Activated CD4-positive, alpha-beta T cell treated with anti-CD3 and anti-CD28 coated beads for 1 hour (primary cell): ENCODE data around the gene MAPK1IP1L.
"Not testable (repeated sequence)": the region's sequence is repeated elsewhere in the genome, so short reads cannot be mapped to it uniquely, and the experiment has no call there.

Experiments
- DNase-seq: peaks from one replicate; pipeline ENCODE4 v3.0.0-alpha.2; 2020

MAPK1IP1L gene

GRCh38 chr14:55057919-55058318 lies 6.5 kb downstream of the MAPK1IP1L start:
- DNase-seq: no peak

GRCh38 chr14:55059333-55059732 lies 7.9 kb downstream of the MAPK1IP1L start:
- no peak for DNase-seq

- no peak for DNase-seq
These were observed 11.3 kb downstream of the MAPK1IP1L start for GRCh38 chr14:55062517-55063351.

GRCh38 chr14:55064896-55065295 lies 13.4 kb downstream of the MAPK1IP1L start:
- DNase-seq: not testable (repeated sequence)

GRCh38 chr14:55065411-55065810 lies 14.0 kb downstream of the MAPK1IP1L start:
- DNase-seq: no peak

GRCh38 chr14:55066223-55066622 lies 14.8 kb downstream of the MAPK1IP1L start:
- DNase-seq: no peak

GRCh38 chr14:55070981-55071411 lies 19.5 kb downstream of the MAPK1IP1L start:
- DNase-seq: no peak

GRCh38 chr14:55071870-55072640 lies 20.6 kb downstream of the MAPK1IP1L start:
- DNase-seq: no peak

GRCh38 chr14:55073856-55074255 lies 22.4 kb downstream of the MAPK1IP1L start:
- DNase-seq: no peak

- DNase-seq: no peak
These were observed 23.2 kb downstream of the MAPK1IP1L start for GRCh38 chr14:55074662-55075061.

- DNase-seq: no peak
These were observed 24.3 kb downstream of the MAPK1IP1L start for GRCh38 chr14:55075628-55076175.

- no peak for DNase-seq
These were observed 26.0 kb downstream of the MAPK1IP1L start for GRCh38 chr14:55077170-55078151.

- not testable (repeated sequence) for DNase-seq
These were observed 28.5 kb downstream of the MAPK1IP1L start for GRCh38 chr14:55079961-55080360.

GRCh38 chr14:55084401-55085059 lies 33.1 kb downstream of the MAPK1IP1L start:
- no peak for DNase-seq

GRCh38 chr14:55085060-55085660 lies 33.7 kb downstream of the MAPK1IP1L start:
- no peak for DNase-seq

GRCh38 chr14:55086938-55087337 lies 35.5 kb downstream of the MAPK1IP1L start:
- no peak for DNase-seq

- no peak for DNase-seq
These were observed 36.9 kb downstream of the MAPK1IP1L start for GRCh38 chr14:55088356-55088755.

GRCh38 chr14:55092341-55092740 lies 40.9 kb downstream of the MAPK1IP1L start:
- no peak for DNase-seq

GRCh38 chr14:55094292-55095157 lies 43.1 kb downstream of the MAPK1IP1L start:
- DNase-seq: no peak

GRCh38 chr14:55097881-55098560 lies 46.6 kb downstream of the MAPK1IP1L start:
- DNase-seq: no peak
